Fibroblast of the aortic adventitia (primary cell): ENCODE data around the gene ARHGAP12. TPM values are rescaled to one million over a fixed set of nuclear protein-coding genes. Genes with fewer than 3 reads are reported as not detected.
"Not testable (repeated sequence)": the region's sequence is repeated elsewhere in the genome, so short reads cannot be mapped to it uniquely, and the experiment has no call there.

Experiments
- DNase-seq: peaks from one replicate; pipeline ENCODE4 v3.0.0-alpha.2; 2010; ENCODE audit warnings: low read depth
- H3K4me3 ChIP-seq: 2 replicates; pipeline ENCODE4 v1.5.1; 2011; ENCODE audit warnings: low read depth, mild to moderate bottlenecking, control low read depth, low read length, moderate library complexity
- total RNA-seq: library from RNA; depleted of rRNA; stranded (reverse); fragments of >200 nt; gene quantifications from 2 replicates; pipeline ENCODE4 v1.2.3, GENCODE V29; 2012; ENCODE audit warnings: low replicate concordance
- TF ChIP-seq, protein P1 (sequence below): IDR thresholded peaks from 2 replicates; pipeline ENCODE4 v1.5.1; 2011; ENCODE audit warnings: mild to moderate bottlenecking, low read length, control low read depth, inconsistent platforms; ENCODE audit not compliant: insufficient read depth

ARHGAP12 gene
- total RNA-seq, 1 donor = 77.9 TPM

DNA sequence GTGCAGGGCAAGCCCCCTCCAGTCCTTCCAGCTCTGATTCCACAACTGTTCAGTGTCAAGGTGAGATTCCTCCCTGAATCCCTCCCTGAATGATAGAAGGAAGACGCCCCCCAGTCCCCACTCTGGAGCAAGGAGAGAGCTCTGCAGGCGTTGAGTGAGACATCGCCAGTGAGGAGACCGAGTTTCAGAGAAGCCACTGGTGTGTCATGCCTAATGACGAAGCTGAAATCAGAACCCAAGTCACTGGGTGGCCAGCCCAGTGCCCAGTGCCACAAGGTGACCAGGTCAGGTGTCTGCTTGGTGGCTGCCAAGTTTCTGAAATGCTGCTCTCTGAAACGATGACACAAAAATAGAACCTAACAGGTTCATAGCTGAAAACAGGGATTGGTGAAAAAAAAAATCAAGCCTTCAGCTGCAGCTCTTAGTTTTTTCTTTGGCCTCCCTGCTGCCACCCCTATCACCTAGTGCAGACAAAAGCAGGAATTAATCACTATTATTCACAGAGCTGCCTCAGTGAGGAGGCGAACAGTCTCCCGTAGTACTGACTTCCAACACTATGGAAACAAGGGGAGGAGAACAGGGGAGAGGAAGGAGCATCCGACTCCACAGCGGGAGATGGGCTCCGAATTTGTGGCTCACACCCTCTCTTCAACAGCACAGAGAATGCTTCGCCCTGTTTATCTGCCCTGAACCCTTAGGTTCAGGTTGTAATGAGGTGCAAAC, 153.5 kb downstream of the ARHGAP12 start:
- H3K4me3 ChIP-seq = no peak overlapping the region
- no peak for DNase-seq
- TF ChIP-seq, protein P1, sequence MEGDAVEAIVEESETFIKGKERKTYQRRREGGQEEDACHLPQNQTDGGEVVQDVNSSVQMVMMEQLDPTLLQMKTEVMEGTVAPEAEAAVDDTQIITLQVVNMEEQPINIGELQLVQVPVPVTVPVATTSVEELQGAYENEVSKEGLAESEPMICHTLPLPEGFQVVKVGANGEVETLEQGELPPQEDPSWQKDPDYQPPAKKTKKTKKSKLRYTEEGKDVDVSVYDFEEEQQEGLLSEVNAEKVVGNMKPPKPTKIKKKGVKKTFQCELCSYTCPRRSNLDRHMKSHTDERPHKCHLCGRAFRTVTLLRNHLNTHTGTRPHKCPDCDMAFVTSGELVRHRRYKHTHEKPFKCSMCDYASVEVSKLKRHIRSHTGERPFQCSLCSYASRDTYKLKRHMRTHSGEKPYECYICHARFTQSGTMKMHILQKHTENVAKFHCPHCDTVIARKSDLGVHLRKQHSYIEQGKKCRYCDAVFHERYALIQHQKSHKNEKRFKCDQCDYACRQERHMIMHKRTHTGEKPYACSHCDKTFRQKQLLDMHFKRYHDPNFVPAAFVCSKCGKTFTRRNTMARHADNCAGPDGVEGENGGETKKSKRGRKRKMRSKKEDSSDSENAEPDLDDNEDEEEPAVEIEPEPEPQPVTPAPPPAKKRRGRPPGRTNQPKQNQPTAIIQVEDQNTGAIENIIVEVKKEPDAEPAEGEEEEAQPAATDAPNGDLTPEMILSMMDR = no peak

DNA sequence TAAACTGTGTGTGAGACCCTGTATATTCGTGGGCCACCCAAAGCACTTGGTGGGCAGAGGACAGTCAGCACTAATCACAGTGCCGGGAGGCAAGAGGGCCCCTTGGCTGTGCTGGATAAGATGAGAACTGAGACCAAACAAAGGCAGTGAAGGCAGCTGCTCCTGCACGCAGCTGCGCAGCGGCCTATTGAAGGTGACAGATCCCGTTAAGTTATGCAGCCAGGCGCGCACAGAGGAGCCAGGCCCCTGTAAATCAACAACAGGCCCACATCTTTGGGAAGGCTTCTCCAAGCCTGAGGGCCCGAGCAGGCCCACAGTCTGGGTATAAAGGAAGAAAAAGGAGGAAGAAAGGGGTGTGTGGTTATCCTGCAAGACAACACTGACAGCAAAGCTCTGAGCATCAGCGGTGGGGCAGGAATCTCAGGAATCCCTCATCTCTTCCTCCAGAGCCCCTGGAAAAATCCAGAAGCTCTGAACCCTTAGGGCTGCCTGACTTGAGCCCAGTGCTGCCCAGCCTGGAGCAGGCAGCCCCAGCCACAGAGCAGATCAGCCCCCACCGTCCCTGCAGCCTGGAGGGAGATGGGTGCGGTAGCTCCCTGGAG, 154.2 kb downstream of the ARHGAP12 start:
- TF ChIP-seq, protein P1 = no peak
- DNase-seq = no peak
- H3K4me3 ChIP-seq = no peak overlapping the region

DNA sequence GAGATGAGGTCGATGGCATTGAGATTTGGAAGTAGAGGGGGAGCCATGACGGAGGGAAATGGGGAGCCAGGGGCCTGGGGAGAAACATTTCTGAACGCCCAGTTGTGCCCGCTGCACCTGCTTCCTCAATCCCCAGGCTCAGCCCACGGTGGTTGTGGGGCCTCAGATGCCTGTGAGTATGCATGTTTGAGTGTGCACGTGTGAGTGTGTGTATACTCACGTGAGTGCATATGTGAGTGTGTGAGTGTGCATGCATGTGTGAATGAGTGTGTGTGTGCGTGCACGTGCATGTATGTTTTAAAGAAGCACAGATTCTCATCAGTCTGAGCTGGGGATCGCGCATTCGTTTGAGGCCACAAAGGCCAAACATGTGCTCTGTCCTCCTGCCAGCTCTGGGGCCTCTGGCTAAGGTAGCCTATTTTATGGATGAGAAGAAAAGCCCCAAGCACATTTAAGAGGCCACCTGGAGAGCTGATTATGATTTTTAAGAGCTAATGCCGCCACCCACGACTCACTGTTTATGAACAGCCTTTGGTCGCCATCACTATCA, 154.8 kb downstream of the ARHGAP12 start:
- TF ChIP-seq, protein P1 = no peak
- no peak overlapping the region for H3K4me3 ChIP-seq
- no peak for DNase-seq

DNA sequence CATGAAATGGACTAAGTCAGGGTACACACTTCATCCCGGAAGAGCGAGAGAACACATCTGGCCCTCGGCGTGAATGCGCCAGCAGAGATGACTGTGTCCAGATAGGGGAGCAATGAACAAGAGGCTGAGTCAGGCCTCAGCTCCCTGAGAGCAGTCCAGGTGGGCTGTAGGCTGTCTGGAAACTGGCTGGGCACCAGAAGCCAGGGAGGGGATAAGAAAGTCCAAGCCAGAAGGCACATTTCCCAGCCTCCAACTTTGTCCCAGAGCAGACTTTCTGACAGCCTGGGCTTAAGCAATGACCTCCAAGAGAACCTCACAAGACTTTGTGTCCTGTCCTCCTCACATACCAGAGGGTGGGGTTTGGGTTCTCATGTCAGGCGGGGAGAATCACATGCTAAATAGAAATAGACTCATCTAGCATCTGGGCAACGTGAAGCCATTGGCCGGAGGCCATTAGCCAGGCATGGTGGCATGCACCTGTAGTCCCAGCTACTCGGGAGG, 157.2 kb downstream of the ARHGAP12 start:
- peak; percentile 96 for DNase-seq
- H3K4me3 ChIP-seq = no peak overlapping the region
- TF ChIP-seq, protein P1 = no peak

DNA sequence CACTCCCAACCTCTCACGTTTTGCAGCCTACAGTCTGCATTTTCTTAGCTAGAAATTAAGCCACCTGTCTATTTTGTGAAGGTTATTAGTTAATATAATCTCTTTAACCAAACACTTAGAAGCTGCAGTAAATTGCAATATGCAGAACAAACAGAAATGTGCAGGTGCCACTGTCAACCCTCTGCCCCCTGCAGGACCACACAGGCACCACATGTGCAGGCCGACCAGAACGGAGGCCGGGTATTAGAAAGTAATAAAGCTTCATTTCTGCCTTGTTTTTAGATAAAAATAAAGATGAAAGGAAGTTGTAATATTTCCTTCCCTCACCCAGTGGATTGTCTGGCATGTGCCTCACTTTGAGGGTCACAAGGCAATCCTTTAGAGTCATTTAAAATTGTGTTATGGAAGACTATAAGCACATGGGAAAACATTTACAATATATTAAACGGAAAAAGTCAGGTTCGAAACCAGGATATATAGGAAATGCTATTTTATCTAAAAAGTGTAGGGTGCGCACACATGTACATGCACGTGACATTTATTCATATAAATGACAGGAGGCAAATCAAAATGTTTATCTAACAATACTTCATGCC, 158.2 kb downstream of the ARHGAP12 start:
- no peak for DNase-seq
- TF ChIP-seq, protein P1 = peak; percentile 47
- H3K4me3 ChIP-seq = no peak overlapping the region

DNA sequence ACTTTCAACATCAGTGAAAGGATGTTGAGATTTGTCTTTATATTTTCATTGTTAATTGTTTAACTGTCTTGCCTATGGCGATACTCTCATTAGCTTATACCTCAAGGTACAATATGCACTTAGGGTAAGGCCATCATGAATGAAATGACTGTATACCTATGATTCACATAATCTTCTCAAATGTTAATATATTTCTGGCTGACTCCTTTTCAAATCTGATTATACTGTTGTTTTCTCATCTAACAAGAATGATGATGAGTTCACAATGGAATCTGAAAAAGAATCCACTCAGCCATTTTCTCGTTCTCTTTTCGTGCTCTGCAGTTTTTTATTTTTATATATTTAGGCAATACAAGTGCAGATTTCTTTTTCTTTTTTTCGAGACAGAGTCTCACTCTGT, 159.1 kb downstream of the ARHGAP12 start:
- H3K4me3 ChIP-seq = no peak overlapping the region
- DNase-seq = peak; percentile 77
- TF ChIP-seq, protein P1 = no peak

DNA sequence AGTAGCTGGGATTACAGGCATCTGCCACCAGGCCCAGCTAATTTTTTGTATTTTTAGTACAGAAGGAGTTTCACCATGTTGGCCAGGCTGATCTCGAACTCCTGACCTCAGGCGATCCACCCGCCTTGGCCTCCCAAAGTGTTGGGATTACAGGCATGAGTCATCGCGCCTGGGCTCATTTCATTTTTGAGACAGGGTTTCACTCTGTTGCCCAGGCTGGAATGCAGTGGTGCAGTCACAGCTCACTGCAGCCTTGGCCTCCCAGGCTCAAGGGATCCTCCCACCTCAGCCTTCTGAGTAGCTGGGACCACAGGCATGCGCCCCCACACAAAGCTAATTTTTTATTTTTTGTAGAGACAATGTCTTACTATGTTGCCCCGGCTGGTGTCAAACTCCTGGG, 159.7 kb downstream of the ARHGAP12 start:
- DNase-seq = peak; percentile 78
- not testable (repeated sequence) for H3K4me3 ChIP-seq
